HepG2 (cell line): ENCODE measurements around the gene SCART1.

Experiments used
- BHLHE40 ChIP-seq: IDR thresholded peaks from 2 replicates; pipeline ENCODE4 v1.6.1; 2011; ENCODE audit warnings: low read length, improper control_type of control experiment
- CTCF ChIP-seq: sonication (generic); formaldehyde crosslinking; IDR thresholded peaks from 2 replicates; pipeline ENCODE4 v1.5.0; 2020; ENCODE audit warnings: mild to moderate bottlenecking, missing genetic modification reagents, moderate library complexity
- JUND ChIP-seq: sonication (generic); formaldehyde crosslinking; IDR thresholded peaks from 2 replicates; pipeline ENCODE4 v1.8.0; 2022; ENCODE audit warnings: mild to moderate bottlenecking, missing genetic modification reagents
- KLF13 ChIP-seq: sonication (generic); formaldehyde crosslinking; IDR thresholded peaks from 2 replicates; pipeline ENCODE4 v1.4.0; 2020; ENCODE audit warnings: mild to moderate bottlenecking, missing genetic modification reagents
- PHF8 ChIP-seq: sonication (generic); formaldehyde crosslinking; IDR thresholded peaks from 2 replicates; pipeline ENCODE4 v1.5.0; 2020; ENCODE audit warnings: missing genetic modification reagents
- POLR2A ChIP-seq, 2 experiments: IDR thresholded peaks; 2 replicates each; pipeline ENCODE4 v1.6.1; 2011; ENCODE audit warnings: low read depth in 2 of 2, low read length in 2 of 2, mild to moderate bottlenecking in 1 of 2, moderate library complexity in 1 of 2; ENCODE audit not compliant: insufficient read depth in 1 of 2
- ZSCAN9 ChIP-seq: IDR thresholded peaks from 2 replicates; pipeline ENCODE4 v1.6.1; 2016; ENCODE audit warnings: borderline replicate concordance

- TF ChIP-seq POLR2A (IDR thresholded peaks at IDR 0.05; ENCODE audit: insufficient read depth in 1 of 2, low read depth in 2 of 2, low read length in 2 of 2) (no peak), CTCF (CRISPR knock-in tag) (no peak), KLF13 (no peak), PHF8 (CRISPR knock-in tag) (no peak), JUND (CRISPR knock-in tag) (no peak), BHLHE40 (no peak), ZSCAN9 (CRISPR knock-in tag) (no peak)
Measured at GRCh38 chr10:133471300-133472109, 17.8 kb downstream of the SCART1 start.
